ENCODE data around the gene DENND5A.

Gene DENND5A

DNA sequence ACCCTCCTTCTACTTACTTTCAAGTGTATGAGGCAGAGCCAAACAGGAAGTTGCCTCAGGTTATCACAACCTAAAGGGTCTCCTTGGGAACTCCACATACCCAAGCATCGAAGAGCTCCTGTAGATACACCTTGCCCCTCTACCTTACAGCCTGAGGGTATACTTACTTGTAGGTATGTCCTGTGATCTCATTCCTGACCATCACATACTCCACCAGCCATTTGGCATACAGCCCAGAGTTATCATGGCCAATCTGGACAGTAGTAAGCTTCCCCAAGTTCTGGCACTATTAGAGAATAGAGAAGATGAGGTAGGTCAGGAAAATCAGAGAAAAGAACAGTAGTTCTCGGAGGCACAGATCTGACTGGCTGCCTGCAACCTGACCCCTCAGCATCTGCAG is 120.3 kb downstream of the DENND5A start:
- no peaks in the 10 kb centered on the region for H3K27me3 ChIP-seq
- H3K4me2 ChIP-seq = no peak overlapping the region
- H4K20me1 ChIP-seq = no peaks in the 10 kb centered on the region
- H3K27ac ChIP-seq = no peak overlapping the region
- no peak overlapping the region for H3K4me3 ChIP-seq
- no peak overlapping the region for H3K9ac ChIP-seq
- TF ChIP-seq Cebpa-rat (IDR thresholded peaks at IDR 0.05) = no peak
- no peaks in the 10 kb centered on the region for H3K4me1 ChIP-seq
- H3K36me3 ChIP-seq = peaks cover 100% of the 10 kb centered on the region
- H3K9me3 ChIP-seq = no peaks in the 10 kb centered on the region

DNA sequence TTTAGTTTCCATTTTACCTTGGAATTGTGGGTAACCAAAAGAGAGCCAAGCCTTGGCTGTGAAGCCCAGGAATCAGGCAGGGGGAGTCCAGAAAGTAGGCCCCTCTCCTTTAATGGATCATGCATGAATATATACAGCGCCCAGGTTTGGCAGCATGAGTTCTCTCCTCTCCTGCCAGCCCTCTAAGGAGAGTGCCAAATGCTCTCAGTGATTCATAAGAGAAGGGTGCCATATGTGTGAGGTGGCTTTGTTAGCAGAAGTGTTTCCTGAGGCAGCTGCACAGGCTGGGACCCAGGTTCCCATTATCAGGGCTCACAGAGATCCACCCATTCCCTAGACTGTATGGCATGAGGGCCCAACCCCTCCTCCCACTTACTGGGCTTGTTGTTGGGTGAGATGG is 121.4 kb downstream of the DENND5A start:
- no peaks in the 10 kb centered on the region for H3K27me3 ChIP-seq
- 0 out of 2 replicates have a peak, but pooled peaks cover under 1% of the 10 kb centered on the region for H4K20me1 ChIP-seq
- H3K27ac ChIP-seq = no peak overlapping the region
- no peak for TF ChIP-seq Cebpa-rat (IDR thresholded peaks at IDR 0.05)
- no peaks in the 10 kb centered on the region for H3K9me3 ChIP-seq
- H3K4me1 ChIP-seq = peaks cover 6% of the 10 kb centered on the region
- no peak overlapping the region for H3K4me2 ChIP-seq
- no peak overlapping the region for H3K4me3 ChIP-seq
- H3K36me3 ChIP-seq = peaks cover 99% of the 10 kb centered on the region
- no peak overlapping the region for H3K9ac ChIP-seq

DNA sequence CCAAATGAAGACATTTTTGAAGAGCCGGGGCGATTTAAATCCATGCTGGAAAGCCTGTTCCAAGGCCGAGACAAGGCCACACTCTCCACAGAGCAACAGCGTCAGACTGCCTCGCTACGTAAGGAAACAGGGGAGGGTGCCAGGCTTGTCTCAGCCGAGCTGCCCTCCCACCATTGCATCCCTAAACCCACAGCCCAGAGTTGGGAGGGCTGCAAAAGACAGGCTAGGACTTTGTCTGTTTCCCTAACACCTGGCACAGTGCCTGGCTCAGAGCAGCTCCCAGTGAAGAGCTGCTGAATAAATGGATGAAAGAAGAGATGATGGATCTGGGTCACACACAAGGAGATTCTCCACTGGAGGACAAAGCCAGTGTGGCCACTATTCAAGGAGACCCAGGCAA is 122.4 kb downstream of the DENND5A start:
- TF ChIP-seq Cebpa-rat (IDR thresholded peaks at IDR 0.05) = no peak
- H3K4me3 ChIP-seq = no peak overlapping the region
- no peak overlapping the region for H3K4me2 ChIP-seq
- peaks cover 99% of the 10 kb centered on the region for H3K36me3 ChIP-seq
- no peak overlapping the region for H3K27ac ChIP-seq
- H3K9me3 ChIP-seq = no peaks in the 10 kb centered on the region
- H3K9ac ChIP-seq = no peak overlapping the region
- peaks cover 14% of the 10 kb centered on the region for H3K4me1 ChIP-seq
- H4K20me1 ChIP-seq = peaks cover 9% of the 10 kb centered on the region; the same call in 1 of the 2 replicates
- H3K27me3 ChIP-seq = no peaks in the 10 kb centered on the region

DNA sequence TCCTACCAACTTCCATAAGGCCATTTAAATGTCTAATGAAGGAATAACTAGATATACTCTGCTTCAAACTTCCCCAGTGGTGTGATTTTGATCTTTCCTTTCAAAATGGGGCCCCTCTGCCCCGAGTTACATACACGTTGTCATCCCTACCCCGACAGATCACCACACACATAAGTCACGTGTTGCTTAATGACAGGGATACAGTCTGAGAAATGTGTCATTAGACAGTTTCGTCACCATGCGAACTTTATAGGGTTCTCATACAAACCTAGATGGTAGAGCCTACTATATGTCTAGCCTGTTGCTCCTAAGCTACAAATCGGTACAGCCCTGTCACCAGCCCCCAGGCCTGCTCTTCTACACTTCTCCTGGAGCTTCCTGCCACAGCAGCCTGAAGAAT is 124.0 kb downstream of the DENND5A start:
- H3K36me3 ChIP-seq = peaks cover 91% of the 10 kb centered on the region

DNA sequence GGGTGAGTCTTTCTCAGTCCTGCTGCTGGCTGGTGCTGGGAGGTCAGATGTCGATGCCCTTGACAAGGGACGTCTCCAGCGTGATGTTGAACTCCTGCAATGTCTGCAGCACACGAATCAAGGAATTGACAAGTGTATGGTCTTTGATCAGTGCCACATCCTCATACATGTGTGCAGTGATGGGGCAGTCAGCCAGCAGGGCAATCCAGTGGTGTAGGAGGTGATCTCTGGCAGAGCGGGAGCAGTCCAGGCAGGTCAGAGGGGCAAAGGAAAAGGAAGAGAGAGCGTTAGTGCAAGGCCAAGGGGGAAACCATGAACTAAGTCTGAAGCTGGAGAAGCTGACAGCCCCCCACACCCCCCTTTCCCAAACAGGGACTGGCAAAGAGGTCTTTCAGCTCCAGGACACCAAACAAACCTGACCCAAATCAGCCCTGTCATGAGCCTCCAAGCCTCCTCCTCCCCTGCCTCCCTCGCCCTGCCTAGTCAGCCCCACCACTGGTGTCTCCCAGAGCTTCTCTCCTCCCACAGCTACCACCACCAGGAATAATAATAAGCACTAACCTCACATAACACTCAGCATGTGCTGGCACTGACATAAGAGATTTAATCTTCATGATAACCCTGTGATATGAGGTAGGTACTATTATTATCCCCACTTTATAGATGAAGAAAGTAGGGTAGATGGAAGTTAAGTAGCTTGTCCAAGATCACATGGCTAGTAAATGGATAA is 125.4 kb downstream of the DENND5A start:
- H3K9me3 ChIP-seq = no peaks in the 10 kb centered on the region
- no peak overlapping the region for H3K4me3 ChIP-seq
- no peak overlapping the region for H3K27ac ChIP-seq
- peaks cover 14% of the 10 kb centered on the region for H3K4me1 ChIP-seq
- TF ChIP-seq Cebpa-rat (IDR thresholded peaks at IDR 0.05) = no peak
- peak overlapping the region; percentile 29; the same call in 1 of the 2 replicates for H3K9ac ChIP-seq
- H3K4me2 ChIP-seq = no peak overlapping the region
- peaks cover 84% of the 10 kb centered on the region for H3K36me3 ChIP-seq
- H3K27me3 ChIP-seq = no peaks in the 10 kb centered on the region
- H4K20me1 ChIP-seq = peaks cover 9% of the 10 kb centered on the region; the same call in 1 of the 2 replicates

More for the DNA sequence above, 124.0 kb downstream of the DENND5A start:
- H3K9me3 ChIP-seq = no peaks in the 10 kb centered on the region
- H4K20me1 ChIP-seq = peaks cover 9% of the 10 kb centered on the region; the same call in 1 of the 2 replicates
- H3K4me2 ChIP-seq = no peak overlapping the region
- H3K27me3 ChIP-seq = no peaks in the 10 kb centered on the region
- no peak overlapping the region for H3K27ac ChIP-seq
- no peak overlapping the region for H3K9ac ChIP-seq
- no peak for TF ChIP-seq Cebpa-rat (IDR thresholded peaks at IDR 0.05)
- H3K4me1 ChIP-seq = peaks cover 14% of the 10 kb centered on the region
- no peak overlapping the region for H3K4me3 ChIP-seq

DNA sequence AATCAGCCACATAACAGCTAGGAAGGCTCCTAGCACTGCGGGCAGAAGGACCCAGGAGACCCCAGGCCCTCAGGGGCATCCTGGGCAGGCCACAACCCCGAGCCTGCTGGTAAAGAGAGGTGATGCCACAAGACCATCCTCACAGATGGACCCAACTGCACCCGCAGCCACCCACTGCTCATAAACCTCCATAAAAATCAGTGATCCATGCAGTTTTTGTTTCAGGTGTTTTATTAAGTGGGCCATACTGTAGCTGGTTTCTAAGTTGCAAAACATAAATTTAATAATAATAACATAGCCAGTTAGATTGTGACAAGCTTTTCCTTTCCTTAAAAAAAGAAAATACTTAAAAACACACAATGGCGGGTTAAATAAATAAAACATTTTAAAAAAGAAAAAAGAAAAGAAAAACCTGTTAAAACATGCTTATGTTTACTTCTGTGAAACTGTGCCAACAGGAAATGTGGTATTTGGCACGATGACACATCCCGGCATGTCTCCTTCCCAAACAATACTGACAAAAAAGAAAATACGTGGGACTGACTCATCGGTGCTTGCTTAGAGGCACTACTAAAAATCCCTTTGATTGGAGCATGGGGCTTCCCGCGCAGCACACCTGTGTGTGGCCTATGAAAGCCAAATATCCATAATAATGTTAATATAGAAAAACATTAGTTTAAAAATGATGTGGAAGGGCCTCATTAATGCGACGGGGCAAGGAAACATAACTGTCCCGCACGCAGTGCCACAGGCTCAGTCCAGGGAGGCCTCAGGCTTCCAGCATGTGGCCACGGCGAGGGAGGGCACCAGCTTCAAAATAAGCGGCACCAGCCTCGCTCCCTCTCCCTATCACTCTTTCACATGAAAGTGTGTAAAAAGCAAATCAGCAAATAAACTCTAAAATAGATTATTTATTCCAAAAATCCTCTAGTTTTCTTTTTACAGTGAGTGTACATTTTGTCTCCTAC is 126.3 kb downstream of the DENND5A start:
- Histone ChIP-seq H3K4me3 (no peak overlapping the region), H3K4me1 (peaks cover 23% of the 10 kb centered on the region), H3K36me3 (peaks cover 75% of the 10 kb centered on the region), H4K20me1 (peaks cover 9% of the 10 kb centered on the region; the same call in 1 of the 2 replicates), H3K27me3 (no peaks in the 10 kb centered on the region), H3K9me3 (no peaks in the 10 kb centered on the region), H3K27ac (no peak overlapping the region), H3K9ac (peak overlapping the region; percentile 29; the same call in 1 of the 2 replicates), H3K4me2 (peak overlapping the region; percentile 30)
- TF ChIP-seq Cebpa-rat (IDR thresholded peaks at IDR 0.05) = no peak

DNA sequence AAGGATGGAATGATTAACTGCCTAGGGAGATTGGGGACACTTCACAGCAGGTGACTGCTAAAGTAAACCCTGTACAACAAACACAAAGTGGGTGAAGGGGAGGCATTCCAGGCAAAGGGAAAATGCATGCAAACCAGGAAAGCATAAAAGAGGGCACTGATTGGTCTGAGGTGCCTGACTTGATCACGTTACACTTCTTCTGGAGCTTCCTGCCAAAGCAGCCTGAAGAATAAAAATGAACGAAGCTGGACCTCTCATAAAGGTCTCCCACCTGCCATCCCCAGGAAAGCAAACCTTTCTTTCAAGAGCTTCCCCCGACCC is 127.1 kb downstream of the DENND5A start:
- H3K27ac ChIP-seq = no peak overlapping the region
- H3K4me3 ChIP-seq = no peak overlapping the region
- H3K27me3 ChIP-seq = no peaks in the 10 kb centered on the region
- H3K36me3 ChIP-seq = peaks cover 75% of the 10 kb centered on the region
- H3K9ac ChIP-seq = no peak overlapping the region
- peak overlapping the region; percentile 30; the same call in 1 of the 2 replicates for H3K4me2 ChIP-seq
- no peak for TF ChIP-seq Cebpa-rat (IDR thresholded peaks at IDR 0.05)
- peaks cover 24% of the 10 kb centered on the region for H3K4me1 ChIP-seq
- no peaks in the 10 kb centered on the region for H3K9me3 ChIP-seq
- peaks cover 9% of the 10 kb centered on the region; the same call in 1 of the 2 replicates for H4K20me1 ChIP-seq

DNA sequence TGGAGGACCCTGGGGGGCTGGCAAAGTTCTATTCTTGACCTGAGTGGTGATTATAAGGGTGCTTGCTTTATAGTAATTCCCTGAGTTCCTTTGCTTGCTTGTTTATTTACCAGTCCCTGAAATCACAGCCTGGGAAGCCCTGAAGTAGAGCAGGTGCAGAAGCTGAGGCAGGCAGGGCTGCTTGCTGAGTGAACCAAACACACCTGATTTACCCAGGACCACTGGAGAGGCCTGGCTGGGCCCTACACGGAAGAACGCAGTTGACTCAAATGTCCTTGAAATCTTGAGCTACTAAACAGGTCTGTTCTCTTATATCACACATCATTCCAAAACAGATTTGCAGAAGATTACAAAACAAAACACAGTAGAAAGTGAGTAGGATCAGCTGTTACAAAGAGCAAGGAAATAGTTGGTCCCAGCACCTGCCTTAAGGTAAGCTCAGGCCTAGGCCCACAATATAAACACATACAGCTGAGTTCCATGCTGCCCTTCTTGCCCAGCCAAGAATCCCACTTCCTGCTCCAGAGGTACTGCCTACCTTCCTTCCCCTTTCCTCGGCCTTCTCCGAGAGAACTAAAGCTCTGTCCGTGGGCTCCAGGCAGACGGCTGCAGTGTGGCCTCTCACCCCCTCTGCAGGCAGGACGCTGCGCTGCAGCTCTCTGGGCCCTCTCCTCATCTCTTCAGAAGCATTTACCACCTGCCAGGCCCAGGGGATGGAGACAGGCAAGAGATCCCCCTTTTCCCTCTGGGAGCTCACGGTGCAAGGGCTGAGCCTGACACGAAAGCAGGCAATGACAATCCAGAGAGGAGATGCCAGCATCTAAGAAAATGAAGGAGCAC is 127.6 kb downstream of the DENND5A start:
- no peak for TF ChIP-seq Cebpa-rat (IDR thresholded peaks at IDR 0.05)
- Histone ChIP-seq H3K4me1 (peaks cover 24% of the 10 kb centered on the region), H4K20me1 (peaks cover 9% of the 10 kb centered on the region; the same call in 1 of the 2 replicates), H3K36me3 (peaks cover 72% of the 10 kb centered on the region), H3K4me3 (no peak overlapping the region), H3K9ac (no peak overlapping the region), H3K27me3 (no peaks in the 10 kb centered on the region), H3K9me3 (no peaks in the 10 kb centered on the region), H3K4me2 (no peak overlapping the region), H3K27ac (no peak overlapping the region)

DNA sequence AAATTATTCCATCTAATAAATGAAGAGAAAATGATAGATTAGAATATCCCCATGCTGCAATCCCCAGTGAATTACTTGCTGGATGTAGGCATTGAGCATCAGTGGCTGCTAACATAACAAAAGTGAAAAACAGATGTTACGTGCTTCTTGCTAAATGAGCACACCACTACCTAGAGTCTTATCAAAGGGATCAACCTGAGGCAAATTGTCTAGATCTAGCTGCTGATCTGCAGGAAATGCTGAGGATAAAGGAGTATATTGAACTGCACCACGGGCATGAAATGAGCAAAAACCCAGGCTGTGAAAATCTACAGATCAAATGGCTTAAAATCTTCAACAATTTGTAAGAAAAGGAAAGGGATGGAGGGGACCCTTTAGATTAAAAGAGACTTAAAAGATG is 128.4 kb downstream of the DENND5A start:
- TF ChIP-seq Cebpa-rat (IDR thresholded peaks at IDR 0.05) = no peak

More for the DNA sequence above, 128.4 kb downstream of the DENND5A start:
- Histone ChIP-seq H3K4me2 (no peak overlapping the region), H4K20me1 (peaks cover 9% of the 10 kb centered on the region; the same call in 1 of the 2 replicates), H3K27me3 (no peaks in the 10 kb centered on the region), H3K36me3 (peaks cover 64% of the 10 kb centered on the region), H3K9me3 (no peaks in the 10 kb centered on the region), H3K4me3 (no peak overlapping the region), H3K27ac (no peak overlapping the region), H3K9ac (no peak overlapping the region), H3K4me1 (peaks cover 24% of the 10 kb centered on the region)

Measured in BLaER1 (cell line).